ENCODE measurements around the gene HCN3. TPM values are rescaled to one million over a fixed set of nuclear protein-coding genes. Genes with fewer than 3 reads are reported as not detected.
"Not testable (repeated sequence)": the region's sequence is repeated elsewhere in the genome, so short reads cannot be mapped to it uniquely, and the experiment has no call there.

The HCN3 gene
- total RNA-seq, 1 experiment from 2014 or later = 7.3 TPM

DNA sequence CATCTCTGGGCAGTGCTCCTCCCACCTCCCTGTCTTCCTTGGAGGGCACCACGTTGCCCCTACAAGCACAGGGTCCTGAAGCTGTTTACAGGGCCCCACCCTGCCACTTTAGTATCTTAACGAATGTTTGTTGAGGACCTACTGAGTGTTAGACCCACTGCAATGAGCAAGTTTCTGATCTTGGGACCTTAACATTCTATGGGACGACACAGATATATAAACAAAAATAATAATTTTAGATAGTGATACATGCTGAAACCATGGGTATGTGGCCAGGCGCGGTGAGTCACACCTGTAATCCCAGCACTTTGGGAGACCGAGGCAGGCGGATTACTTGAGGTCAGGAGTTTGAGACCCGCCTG, 32.1 kb upstream of the HCN3 start (continued):
- no peak for TF ChIP-seq ZNF532 (CRISPR knock-in tag; IDR thresholded peaks at IDR 0.05; ENCODE audit: borderline replicate concordance)
- no peak for TF ChIP-seq NR3C1 (CRISPR knock-in tag; conservative IDR thresholded peaks at IDR 0.05; ENCODE audit: low read depth)
- TF ChIP-seq ZNF317 (CRISPR knock-in tag; IDR thresholded peaks at IDR 0.05; ENCODE audit: borderline replicate concordance, low read depth) = no peak
- TF ChIP-seq, protein P1, sequence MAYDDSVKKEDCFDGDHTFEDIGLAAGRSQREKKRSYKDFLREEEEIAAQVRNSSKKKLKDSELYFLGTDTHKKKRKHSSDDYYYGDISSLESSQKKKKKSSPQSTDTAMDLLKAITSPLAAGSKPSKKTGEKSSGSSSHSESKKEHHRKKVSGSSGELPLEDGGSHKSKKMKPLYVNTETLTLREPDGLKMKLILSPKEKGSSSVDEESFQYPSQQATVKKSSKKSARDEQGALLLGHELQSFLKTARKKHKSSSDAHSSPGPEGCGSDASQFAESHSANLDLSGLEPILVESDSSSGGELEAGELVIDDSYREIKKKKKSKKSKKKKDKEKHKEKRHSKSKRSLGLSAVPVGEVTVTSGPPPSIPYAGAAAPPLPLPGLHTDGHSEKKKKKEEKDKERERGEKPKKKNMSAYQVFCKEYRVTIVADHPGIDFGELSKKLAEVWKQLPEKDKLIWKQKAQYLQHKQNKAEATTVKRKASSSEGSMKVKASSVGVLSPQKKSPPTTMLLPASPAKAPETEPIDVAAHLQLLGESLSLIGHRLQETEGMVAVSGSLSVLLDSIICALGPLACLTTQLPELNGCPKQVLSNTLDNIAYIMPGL (CRISPR knock-in tag; IDR thresholded peaks at IDR 0.05) = no peak
- TF ChIP-seq, protein P2, sequence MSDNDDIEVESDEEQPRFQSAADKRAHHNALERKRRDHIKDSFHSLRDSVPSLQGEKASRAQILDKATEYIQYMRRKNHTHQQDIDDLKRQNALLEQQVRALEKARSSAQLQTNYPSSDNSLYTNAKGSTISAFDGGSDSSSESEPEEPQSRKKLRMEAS (CRISPR knock-in tag; IDR thresholded peaks at IDR 0.05) = no peak
- TF ChIP-seq, protein P3, sequence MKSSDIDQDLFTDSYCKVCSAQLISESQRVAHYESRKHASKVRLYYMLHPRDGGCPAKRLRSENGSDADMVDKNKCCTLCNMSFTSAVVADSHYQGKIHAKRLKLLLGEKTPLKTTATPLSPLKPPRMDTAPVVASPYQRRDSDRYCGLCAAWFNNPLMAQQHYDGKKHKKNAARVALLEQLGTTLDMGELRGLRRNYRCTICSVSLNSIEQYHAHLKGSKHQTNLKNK (CRISPR knock-in tag; IDR thresholded peaks at IDR 0.05) = no peak

- H3K4me3 Mint-ChIP-seq; POLR2A ChIA-PET; DNase-seq (ENCODE audit: low spot score); ATAC-seq; H3K9me3 Mint-ChIP-seq; H3K27ac Mint-ChIP-seq: not testable (repeated sequence)
- peaks cover 41% of the 10 kb centered on the region for H3K27me3 Mint-ChIP-seq (ENCODE audit: low read depth)
- peaks cover 14% of the 10 kb centered on the region for H3K36me3 Mint-ChIP-seq
- H3K4me1 Mint-ChIP-seq = peaks cover 20% of the 10 kb centered on the region
- CTCF ChIA-PET = interaction anchor here (1.0 kb wide), 1 partner anchor 77 kb away, joined by 3 read pairs; no protein-coding TSS in a partner anchor
- TF ChIP-seq ZNF121 (CRISPR knock-in tag; IDR thresholded peaks at IDR 0.05) = peak; percentile 83
Observed at GRCh38 chr1:155246796-155247195, 30.5 kb upstream of the HCN3 start.

GRCh38 chr1:155247667-155248553, 29.4 kb upstream of the HCN3 start:
- CTCF ChIA-PET = interaction anchor here (0.9 kb wide), 1 partner anchor 52 kb away, joined by 3 read pairs; no protein-coding TSS in a partner anchor
- TF ChIP-seq NR1H2 (CRISPR knock-in tag; IDR thresholded peaks at IDR 0.05) (no peak), ZNF532 (CRISPR knock-in tag; IDR thresholded peaks at IDR 0.05; ENCODE audit: borderline replicate concordance) (no peak), ZNF512 (CRISPR knock-in tag; IDR thresholded peaks at IDR 0.05; ENCODE audit: borderline replicate concordance) (no peak), ZNF263 (CRISPR knock-in tag; IDR thresholded peaks at IDR 0.05; ENCODE audit: low read depth) (no peak), SOX15 (CRISPR knock-in tag; IDR thresholded peaks at IDR 0.05) (no peak), ARID4B (CRISPR knock-in tag; IDR thresholded peaks at IDR 0.05; ENCODE audit: borderline replicate concordance) (no peak)

More at GRCh38 chr1:155247667-155248553, 29.4 kb upstream of the HCN3 start:
- ATAC-seq (no peak), DNase-seq (ENCODE audit: low spot score) (no peak)
- POLR2A ChIA-PET = interaction anchor here (0.6 kb wide), 1 partner anchor 53 kb away, joined by 3 read pairs; no protein-coding TSS in a partner anchor
- no peaks in the 10 kb centered on the region for H3K9me3 Mint-ChIP-seq
- H3K27ac Mint-ChIP-seq = no peak overlapping the region
- H3K4me1 Mint-ChIP-seq = peaks cover 20% of the 10 kb centered on the region
- H3K27me3 Mint-ChIP-seq (ENCODE audit: low read depth) = peaks cover 35% of the 10 kb centered on the region
- H3K36me3 Mint-ChIP-seq = peaks cover 14% of the 10 kb centered on the region
- H3K4me3 Mint-ChIP-seq = no peak overlapping the region
